ENCODE measurements around the gene HIRIP3.
"Not testable (repeated sequence)": the region's sequence is repeated elsewhere in the genome, so short reads cannot be mapped to it uniquely, and the experiment has no call there.

The HIRIP3 gene, protein sequence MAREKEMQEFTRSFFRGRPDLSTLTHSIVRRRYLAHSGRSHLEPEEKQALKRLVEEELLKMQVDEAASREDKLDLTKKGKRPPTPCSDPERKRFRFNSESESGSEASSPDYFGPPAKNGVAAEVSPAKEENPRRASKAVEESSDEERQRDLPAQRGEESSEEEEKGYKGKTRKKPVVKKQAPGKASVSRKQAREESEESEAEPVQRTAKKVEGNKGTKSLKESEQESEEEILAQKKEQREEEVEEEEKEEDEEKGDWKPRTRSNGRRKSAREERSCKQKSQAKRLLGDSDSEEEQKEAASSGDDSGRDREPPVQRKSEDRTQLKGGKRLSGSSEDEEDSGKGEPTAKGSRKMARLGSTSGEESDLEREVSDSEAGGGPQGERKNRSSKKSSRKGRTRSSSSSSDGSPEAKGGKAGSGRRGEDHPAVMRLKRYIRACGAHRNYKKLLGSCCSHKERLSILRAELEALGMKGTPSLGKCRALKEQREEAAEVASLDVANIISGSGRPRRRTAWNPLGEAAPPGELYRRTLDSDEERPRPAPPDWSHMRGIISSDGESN

GRCh38 chr16:29995324-29995910, at the start of gene HIRIP3:
Gene HIRIP3, minus strand, starts transcription at chr16:29995617. Its CDS starts 12 bp downstream, at chr16:29995605.
- peak; percentile 87 for DNase-seq

- DNase-seq, result no peak
Observed at GRCh38 chr16:30041841-30042240, 46.4 kb upstream of the HIRIP3 start.

GRCh38 chr16:30040690-30041089, 45.3 kb upstream of the HIRIP3 start:
- not testable (repeated sequence) for DNase-seq

DNA sequence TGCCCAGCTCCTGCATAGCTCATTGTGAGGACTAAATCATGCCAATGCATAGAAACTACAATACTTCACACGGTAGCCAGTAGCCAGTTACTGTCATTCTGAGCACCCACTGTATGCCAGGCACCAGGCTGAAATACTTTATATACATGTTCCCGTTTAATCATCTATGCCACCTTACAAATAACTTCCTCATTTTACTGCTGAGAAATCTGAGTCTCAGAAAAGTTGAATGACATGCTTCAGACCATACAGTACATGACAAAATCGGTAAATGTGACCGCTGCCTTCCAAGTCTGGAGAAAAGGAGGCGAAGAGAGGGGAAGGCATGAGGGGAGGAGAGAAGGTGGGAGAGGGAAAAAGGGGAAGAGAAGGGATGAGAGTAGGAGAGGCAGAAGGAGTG, 44.8 kb upstream of the HIRIP3 start:
- no peak for DNase-seq

- DNase-seq, result no peak
Observed at GRCh38 chr16:30033270-30033669, 37.9 kb upstream of the HIRIP3 start.

DNA sequence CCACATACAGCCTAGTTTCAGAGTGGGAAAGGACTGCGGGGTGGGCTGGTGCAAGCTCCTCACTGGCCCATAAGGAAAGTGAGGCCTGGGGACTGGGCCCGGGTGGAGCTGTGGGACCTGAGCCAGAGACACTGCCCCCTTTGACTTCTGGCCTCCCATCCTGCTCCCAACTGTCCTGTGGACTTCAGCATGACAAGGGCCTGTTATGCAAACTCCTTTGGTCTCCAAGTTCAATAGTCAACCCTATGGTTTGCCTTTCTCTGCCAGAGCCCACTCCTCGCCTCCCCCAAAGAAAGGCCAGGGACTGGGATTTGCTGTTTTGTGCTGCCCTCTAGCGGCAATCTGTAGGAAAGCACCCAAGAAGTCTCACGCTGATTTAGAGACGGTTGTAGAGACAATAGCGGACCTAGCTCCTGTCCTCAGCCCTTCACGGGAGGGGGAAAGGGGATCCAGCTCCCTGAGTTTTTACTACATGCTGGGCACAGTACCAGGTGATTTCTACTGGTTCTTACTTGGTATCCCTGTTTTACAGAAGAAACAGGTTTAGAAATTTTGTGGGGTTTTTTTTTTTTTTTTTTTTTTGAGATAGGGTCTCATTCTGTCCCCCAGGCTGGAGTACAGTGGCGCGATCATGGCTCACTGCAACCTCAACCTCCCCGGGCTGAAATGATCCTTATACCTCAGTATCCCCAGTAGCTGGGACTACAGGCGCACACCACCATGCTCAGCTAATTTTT, 36.8 kb upstream of the HIRIP3 start:
- peak; percentile 71 for DNase-seq

DNA sequence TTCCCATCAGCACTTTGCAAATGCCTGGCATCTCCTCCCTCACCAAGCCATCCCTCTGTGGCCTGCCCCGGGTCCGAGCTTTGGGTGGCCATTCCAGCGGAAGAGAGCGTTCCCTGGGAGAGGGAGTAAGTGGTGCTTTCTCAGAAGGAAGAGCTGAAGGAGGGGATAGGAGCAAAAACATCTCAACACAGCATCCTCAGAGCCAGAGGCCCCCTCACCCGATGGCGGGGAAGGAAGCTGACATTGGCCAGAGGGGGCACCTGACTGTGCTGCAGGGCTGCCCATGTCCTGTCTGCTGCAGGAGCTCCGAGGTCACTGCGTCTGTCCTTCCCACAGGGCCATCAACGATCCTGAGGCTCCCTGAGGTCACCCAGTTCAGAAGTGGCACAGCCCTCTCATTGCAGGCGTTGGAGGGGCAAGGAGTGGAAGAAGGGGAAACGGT, 36.1 kb upstream of the HIRIP3 start:
- DNase-seq, result no peak

- DNase-seq, result no peak
Observed at GRCh38 chr16:30030841-30031413, 35.5 kb upstream of the HIRIP3 start, which contains the start of gene TLCD3B. Gene TLCD3B, minus strand, starts transcription at chr16:30031271. Its CDS starts 744 bp downstream, at chr16:30030527.

GRCh38 chr16:30030011-30030685, 34.7 kb upstream of the HIRIP3 start:
- DNase-seq, result no peak

DNA sequence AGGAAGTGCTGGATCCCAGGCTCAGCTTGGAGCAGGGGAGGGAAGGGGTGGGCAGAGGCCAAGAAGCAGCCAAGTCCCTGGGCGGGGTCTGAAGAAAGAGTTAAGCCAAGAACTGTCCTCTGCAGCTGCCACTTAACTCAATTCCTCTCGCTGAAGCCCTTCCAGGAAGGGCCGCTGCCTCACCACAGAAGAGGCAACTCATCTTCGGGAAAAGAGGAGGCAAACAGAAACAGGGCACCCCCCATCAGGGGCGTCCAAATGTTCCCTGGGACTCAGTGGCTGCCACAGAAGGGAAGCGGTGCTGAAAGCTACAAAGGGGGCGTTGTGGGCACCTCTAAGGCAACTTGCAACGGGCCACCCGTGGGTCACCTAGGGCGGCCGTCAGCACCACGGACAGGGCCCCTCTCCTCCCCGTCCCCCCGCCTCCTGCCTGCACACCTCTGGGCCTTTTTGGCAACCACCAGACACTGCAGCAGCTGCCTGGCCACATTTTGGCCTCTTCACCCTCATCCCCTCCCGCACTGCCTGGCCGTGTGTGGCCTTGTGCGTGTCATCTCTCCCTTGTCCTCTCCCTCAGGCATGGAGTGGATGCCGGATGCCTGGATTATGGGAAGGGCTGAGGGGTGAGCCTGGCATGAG, 33.1 kb upstream of the HIRIP3 start:
- no peak for DNase-seq

DNA sequence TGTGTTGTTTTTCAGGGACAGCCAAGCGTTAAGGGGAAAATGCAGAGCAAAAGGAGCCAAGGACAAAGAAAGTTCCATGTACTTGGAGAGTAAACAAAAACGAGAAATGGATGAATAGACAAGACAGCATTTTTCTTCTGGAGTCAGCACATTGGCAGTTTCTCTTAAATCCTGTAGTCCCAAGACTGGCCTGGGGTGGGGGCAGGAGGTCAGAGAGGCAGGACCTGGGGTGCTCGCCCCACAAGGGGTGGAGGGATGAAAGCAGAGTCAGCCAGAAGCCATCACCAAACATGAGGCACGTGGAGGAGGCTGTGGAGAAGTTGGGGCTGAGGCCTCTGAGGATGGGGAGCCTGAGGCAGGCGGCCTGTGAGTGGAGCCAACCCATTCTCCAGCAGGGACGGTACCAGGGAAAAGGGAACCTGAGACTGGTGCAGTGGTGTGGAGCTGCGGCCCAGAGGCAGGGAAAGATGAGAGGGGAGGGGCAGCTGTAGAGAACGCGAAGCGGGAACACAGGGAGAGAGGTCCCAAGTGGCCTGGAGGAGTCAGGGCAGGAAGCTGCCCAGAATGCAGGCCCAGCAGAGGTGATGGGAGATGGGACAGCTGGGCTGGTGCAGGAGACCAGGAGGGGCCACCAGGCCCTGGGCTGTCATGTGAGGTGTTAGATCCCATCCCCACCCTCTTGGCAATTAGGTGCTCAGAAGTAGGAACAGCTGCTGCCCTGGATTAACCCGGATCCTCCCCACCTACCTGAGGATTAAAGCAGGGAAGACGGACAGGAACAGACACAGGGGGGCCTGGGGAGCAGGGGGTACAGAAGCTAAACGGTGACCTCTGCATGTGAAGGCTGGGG, 32.4 kb upstream of the HIRIP3 start:
- no peak for DNase-seq

DNA sequence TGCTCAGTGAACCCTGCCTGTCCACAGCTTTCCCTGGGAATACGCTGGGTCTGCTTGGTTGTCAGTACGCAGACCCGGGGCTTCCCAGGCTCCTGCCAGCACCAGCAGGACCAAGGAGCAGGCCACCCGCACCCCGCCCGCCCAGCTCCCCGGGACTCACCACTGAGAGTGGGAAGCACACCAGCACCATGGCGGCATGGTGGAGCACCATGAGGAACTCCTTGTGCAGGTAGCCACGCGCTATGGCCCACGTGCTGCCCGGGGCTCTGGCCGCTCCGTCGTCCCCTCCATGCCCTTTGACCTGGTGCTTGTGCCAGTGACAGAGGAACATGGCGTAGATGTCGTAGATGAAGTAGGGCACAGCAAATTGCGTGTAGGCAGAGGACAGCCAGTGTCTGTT, 31.0 kb upstream of the HIRIP3 start:
- no peak for DNase-seq

DNA sequence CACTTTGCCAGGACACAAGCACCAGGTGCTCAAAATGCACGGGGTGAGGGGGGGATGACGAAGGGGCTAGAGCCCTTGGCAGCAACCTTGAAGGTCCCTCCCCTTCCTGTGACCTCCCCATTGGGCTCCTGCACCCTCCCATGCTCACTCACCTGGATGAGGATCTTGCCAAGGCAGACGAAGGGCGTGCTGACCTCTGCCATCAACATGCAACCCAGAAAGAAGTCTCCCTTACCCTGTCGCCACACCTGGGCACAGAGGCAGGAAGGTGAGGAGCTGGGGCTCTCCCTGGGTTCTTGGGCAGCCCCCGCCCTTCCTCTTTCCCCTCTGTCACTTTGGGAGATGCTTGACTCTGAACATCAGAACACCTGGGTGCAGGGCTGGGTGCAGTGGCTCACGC, 30.2 kb upstream of the HIRIP3 start:
- DNase-seq, result no peak

DNA sequence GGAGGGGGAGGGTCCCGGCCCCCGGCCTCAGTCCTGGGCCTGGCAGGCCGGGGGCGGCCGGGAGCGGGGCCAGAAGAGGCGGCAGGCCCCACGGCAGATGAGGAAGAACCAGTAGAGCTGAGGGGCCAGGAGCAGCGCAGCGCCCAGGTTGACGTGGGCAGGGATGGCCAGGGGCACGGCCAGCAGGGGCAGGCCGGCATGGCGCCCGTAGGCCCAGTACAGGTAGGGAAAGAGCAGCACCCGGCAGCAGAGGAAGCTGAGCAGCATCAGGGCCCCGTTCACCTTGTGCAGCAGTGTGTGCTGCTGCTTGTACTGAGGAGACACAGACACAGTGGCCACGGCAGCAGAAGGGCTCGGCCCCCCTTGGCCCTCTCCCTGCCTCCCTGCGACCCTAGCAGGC, 29.7 kb upstream of the HIRIP3 start:
- DNase-seq, result no peak

GRCh38 chr16:30024451-30024850, 29.0 kb upstream of the HIRIP3 start:
- no peak for DNase-seq

DNA sequence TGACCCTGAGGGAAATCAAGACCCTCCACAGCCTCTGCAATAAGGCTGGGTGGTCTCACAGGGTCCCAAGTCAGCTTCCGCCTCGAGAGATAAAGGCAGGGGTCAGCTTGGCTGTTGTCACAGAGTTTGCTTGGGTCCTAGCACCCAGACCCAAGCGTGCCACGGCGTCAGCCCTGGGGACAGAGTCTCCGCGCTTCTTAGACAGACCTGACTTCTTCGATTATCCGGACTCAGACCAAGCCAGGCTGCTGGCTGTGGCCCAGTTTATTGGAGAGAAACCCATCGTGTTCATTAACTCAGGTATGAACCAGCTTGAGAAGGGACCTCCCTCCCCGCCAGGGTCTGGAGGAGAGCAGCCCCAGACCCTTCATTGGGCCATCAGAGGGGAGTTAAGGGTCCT, 28.2 kb upstream of the HIRIP3 start:
- no peak for DNase-seq

DNA sequence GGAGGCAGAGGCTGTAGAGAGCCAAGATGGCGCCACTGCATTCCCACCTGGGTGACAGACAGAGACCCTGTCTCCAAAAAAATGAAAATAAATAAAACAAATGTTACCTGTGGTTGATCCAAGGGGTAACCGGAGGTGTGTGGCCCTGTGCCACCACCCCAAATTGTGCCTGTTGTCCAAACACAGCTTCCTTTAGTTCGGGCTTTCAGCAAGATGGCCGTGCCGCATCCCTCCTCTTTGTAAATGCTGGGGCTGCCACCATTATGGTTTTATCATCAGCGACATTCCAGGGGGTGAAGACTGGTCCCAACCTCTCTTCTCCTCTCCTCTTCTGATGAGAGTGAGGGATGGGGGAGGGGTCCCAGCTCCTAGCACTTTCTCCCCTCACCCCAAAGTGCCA, 27.5 kb upstream of the HIRIP3 start, which contains the start of gene C16orf92:
C16orf92 (plus strand) TSS at position 312 of the 400 bp plus-strand sequence. CDS start 143 bp downstream, outside the sequence.
- no peak for DNase-seq

- DNase-seq, result no peak
Observed at GRCh38 chr16:30018731-30019158, 23.3 kb upstream of the HIRIP3 start.

DNA sequence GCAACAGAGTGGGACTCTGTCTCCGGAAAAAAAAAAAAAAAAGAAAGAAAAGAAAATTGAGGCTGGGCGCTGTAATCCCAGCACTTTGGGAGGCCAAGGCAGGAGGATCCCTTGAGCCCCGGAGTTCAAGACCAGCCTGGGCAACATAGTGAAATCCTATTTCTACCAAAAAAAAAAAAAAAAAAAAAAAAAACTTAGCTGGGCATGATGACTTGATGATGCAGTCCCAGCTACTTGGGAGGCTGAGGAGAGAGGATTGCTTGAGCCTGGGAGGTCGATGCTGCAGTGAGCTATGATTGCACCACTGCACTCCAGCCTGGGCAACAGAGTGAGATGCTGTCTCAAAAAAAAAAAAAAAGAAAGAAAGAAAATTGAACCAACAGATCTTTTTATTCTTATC, 22.5 kb upstream of the HIRIP3 start:
- DNase-seq, result not testable (repeated sequence)

DNA sequence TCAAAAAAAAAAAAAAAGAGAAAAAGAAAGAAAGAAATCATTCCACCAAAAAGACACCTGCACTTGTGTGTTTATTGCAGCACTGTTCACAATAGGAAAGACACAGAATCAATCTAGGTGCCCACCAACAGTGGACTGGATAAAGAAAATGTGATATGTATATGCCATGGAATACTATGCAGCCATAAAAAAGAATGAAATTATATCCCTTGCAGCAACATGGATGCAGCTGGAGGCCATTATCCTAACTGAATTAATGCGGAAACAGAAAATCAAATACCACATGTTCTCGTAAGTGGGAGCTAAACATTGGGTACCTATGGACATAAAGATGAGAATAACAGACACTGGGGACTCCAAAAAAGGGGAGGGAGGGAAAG, 21.9 kb upstream of the HIRIP3 start:
- no peak for DNase-seq
